Mesenchymal stem cell (in vitro differentiated cells and primary cell): ENCODE measurements around the gene SLC5A1.
A peak's percentile ranks its signal among the peaks of the same experiment; 100 is the strongest.

Source experiments
- DNase-seq: peaks from one replicate; pipeline ENCODE4 v3.0.0-alpha.2; 2013
- H2AFZ ChIP-seq: one replicate; pipeline ENCODE4 v1.6.1; 2013; ENCODE audit warnings: low read depth, mild to moderate bottlenecking, control low read depth, inconsistent platforms, low read length, moderate library complexity
- H2AK5ac ChIP-seq: 2 replicates; pipeline ENCODE4 v1.6.1; 2013; ENCODE audit warnings: low read length, moderate library complexity, mild to moderate bottlenecking, inconsistent platforms; ENCODE audit not compliant: severe bottlenecking
- H2BK120ac ChIP-seq: one replicate; pipeline ENCODE4 v1.6.1; 2013; ENCODE audit warnings: low read depth, mild to moderate bottlenecking, inconsistent platforms, low read length, moderate library complexity
- H2BK12ac ChIP-seq, 2 experiments: one replicate each; pipeline ENCODE4 v1.6.1; 2013; ENCODE audit warnings: inconsistent platforms in 2 of 2, low read length in 2 of 2, mild to moderate bottlenecking in 2 of 2, moderate library complexity in 2 of 2, control low read depth in 1 of 2
- H2BK15ac ChIP-seq: one replicate; pipeline ENCODE4 v1.6.1; 2013; ENCODE audit warnings: mild to moderate bottlenecking, low read depth, inconsistent platforms; ENCODE audit not compliant: poor library complexity, severe bottlenecking
- H2BK5ac ChIP-seq: 2 replicates; pipeline ENCODE4 v1.6.1; 2013; ENCODE audit warnings: low read depth, mild to moderate bottlenecking, low read length, control low read depth, inconsistent platforms; ENCODE audit not compliant: poor library complexity, severe bottlenecking
- H3K14ac ChIP-seq, 2 experiments: one replicate each; pipeline ENCODE4 v1.6.1; 2013; ENCODE audit warnings: inconsistent platforms in 2 of 2, low read length in 2 of 2, control low read depth in 1 of 2, mild to moderate bottlenecking in 1 of 2, moderate library complexity in 1 of 2
- H3K18ac ChIP-seq, 2 experiments: one replicate each; pipeline ENCODE4 v1.6.1; 2013; ENCODE audit warnings: inconsistent platforms in 2 of 2, low read length in 2 of 2, control low read depth in 1 of 2, low read depth in 1 of 2, mild to moderate bottlenecking in 1 of 2
- H3K23ac ChIP-seq, 2 experiments: one replicate each; pipeline ENCODE4 v1.6.1; 2013; ENCODE audit warnings: inconsistent platforms in 2 of 2, low read length in 2 of 2, mild to moderate bottlenecking in 2 of 2, moderate library complexity in 2 of 2, control low read depth in 1 of 2
- H3K27ac ChIP-seq: 2 replicates; pipeline ENCODE4 v1.5.1; 2013; ENCODE audit warnings: mild to moderate bottlenecking, moderate library complexity, low read length, control low read depth, inconsistent platforms; ENCODE audit not compliant: poor library complexity, severe bottlenecking
- H3K27me3 ChIP-seq, 2 experiments: 2 replicates each; pipeline versions ENCODE4 v1.6.1 to v1.7.0; 2013; ENCODE audit warnings: low read length in 2 of 2, mild to moderate bottlenecking in 2 of 2, moderate library complexity in 2 of 2, control low read depth in 1 of 2, inconsistent platforms in 1 of 2; ENCODE audit not compliant: control insufficient read depth in 1 of 2, insufficient read depth in 1 of 2
- H3K36me3 ChIP-seq, 2 experiments: 2 replicates each; pipeline versions ENCODE4 v1.6.1 to v1.7.0; 2013; ENCODE audit warnings: low read length in 2 of 2, control low read depth in 1 of 2, inconsistent platforms in 1 of 2, low read depth in 1 of 2, mild to moderate bottlenecking in 1 of 2; ENCODE audit not compliant: insufficient read depth in 2 of 2, control insufficient read depth in 1 of 2
- H3K4ac ChIP-seq, 2 experiments: one replicate each; pipeline ENCODE4 v1.6.1; 2013; ENCODE audit warnings: inconsistent platforms in 2 of 2, low read length in 2 of 2, mild to moderate bottlenecking in 2 of 2, moderate library complexity in 2 of 2, control low read depth in 1 of 2, low read depth in 1 of 2
- H3K4me1 ChIP-seq: 2 replicates; pipeline ENCODE4 v1.6.1; 2013; ENCODE audit warnings: low read depth, low read length, control low read depth; ENCODE audit not compliant: control insufficient read depth, insufficient read depth
- H3K4me2 ChIP-seq: 2 replicates; pipeline ENCODE4 v1.6.1; 2013; ENCODE audit warnings: low read length, mild to moderate bottlenecking, inconsistent platforms; ENCODE audit not compliant: poor library complexity, severe bottlenecking
- H3K4me3 ChIP-seq, 2 experiments: 2 replicates each; pipeline versions ENCODE4 v1.5.1 to v1.7.0; 2013; ENCODE audit warnings: low read length in 2 of 2, mild to moderate bottlenecking in 2 of 2, control low read depth in 1 of 2, low read depth in 1 of 2; ENCODE audit not compliant: insufficient read depth in 1 of 2
- H3K79me1 ChIP-seq: replicated peaks from 2 replicates; pipeline ENCODE4 v1.6.1; 2013; ENCODE audit warnings: mild to moderate bottlenecking, control low read depth, low read length, inconsistent platforms; ENCODE audit not compliant: poor library complexity, severe bottlenecking
- H3K9ac ChIP-seq: 2 replicates; pipeline ENCODE4 v1.7.0; 2013; ENCODE audit warnings: mild to moderate bottlenecking, low read length, moderate library complexity
- H3K9me3 ChIP-seq: 2 replicates; pipeline ENCODE4 v1.7.0; 2013; ENCODE audit warnings: mild to moderate bottlenecking, low read length; ENCODE audit not compliant: control insufficient read depth
- H4K8ac ChIP-seq: one replicate; pipeline ENCODE4 v1.6.1; 2013; ENCODE audit warnings: inconsistent platforms, mild to moderate bottlenecking, low read length, moderate library complexity
- H4K91ac ChIP-seq: one replicate; pipeline ENCODE4 v1.6.1; 2013; ENCODE audit warnings: mild to moderate bottlenecking, low read length, inconsistent platforms
- WGBS: methylation state at CpG from one replicate; pipeline ENCODE4 v1.1.7; 2013; ENCODE audit warnings: mixed read lengths; 5-methylcytosine and 5-hydroxymethylcytosine counted together

The SLC5A1 gene

DNA sequence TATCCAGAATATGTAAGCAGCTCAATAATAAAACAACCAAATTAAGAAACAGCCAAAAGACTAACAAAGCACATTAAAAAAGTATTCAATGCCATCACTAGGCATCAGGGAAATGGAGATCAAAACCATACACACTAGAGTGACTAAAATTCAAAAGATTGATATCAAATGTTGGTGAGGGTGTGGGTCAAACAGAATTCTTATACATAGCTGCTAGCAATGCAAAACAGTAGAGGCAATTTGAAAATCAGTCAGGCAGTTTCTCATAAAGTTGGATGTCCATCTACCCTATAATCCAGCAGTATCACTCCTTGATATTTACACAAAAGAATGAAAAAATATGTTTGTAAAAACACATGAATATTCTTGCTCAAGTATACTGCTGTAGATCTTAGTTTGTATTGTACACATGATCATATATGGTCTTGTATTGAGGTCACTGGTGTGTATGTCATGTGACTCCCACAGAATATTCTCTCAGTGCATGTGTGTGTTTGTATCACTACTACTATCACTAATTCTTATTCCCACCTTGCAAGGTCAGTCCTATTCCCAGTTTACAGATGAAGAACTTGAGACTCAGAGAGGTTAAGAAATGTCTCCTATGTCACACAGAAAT is 54.9 kb downstream of the SLC5A1 start:
- no peak overlapping the region for H3K4ac ChIP-seq
- no peak overlapping the region for H2BK5ac ChIP-seq
- H3K27ac ChIP-seq = no peak overlapping the region
- no peaks in the 10 kb centered on the region for H3K9me3 ChIP-seq
- H3K23ac ChIP-seq = no peak overlapping the region
- H3K9ac ChIP-seq = no peak overlapping the region
- no peak overlapping the region for H3K4me3 ChIP-seq
- no peaks in the 10 kb centered on the region for H3K4me1 ChIP-seq
- no peak overlapping the region for H2AK5ac ChIP-seq
- peaks cover 16 to 50% of the 10 kb centered on the region in 2 experiments for H3K27me3 ChIP-seq
- H4K91ac ChIP-seq = no peak overlapping the region
- H3K18ac ChIP-seq = no peak overlapping the region
- H2BK12ac ChIP-seq = no peak overlapping the region
- no peak overlapping the region for H2AFZ ChIP-seq
- no peaks in the 10 kb centered on the region for H3K36me3 ChIP-seq
- DNase-seq = no peak
- H2BK120ac ChIP-seq = no peak overlapping the region
- no peaks in the 10 kb centered on the region for H3K79me1 ChIP-seq
- no peak overlapping the region for H4K8ac ChIP-seq
- H3K4me2 ChIP-seq = no peak overlapping the region
- no peak overlapping the region for H3K14ac ChIP-seq
- no peak overlapping the region for H2BK15ac ChIP-seq

DNA sequence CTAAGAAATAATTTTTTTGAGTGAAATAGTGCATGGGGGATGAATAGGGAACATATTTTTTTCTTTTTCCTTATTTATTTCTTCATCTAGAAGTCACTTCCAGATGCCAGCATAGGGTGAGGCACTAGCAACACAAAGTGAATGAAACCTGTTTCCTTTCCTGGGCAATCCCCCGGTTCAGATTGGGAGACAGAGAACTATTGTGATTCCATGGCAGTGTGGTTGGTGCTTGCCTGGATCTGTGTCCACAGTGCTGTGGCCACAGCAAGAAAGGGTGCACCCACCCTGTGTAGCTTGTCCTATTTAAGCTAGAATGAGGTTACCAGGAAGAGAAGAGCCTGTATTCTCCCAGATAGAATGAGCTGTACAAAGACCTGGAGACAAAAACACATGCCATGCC is 57.6 kb downstream of the SLC5A1 start:
- no peak overlapping the region for H2BK15ac ChIP-seq
- H3K23ac ChIP-seq = no peak overlapping the region
- peak overlapping the region; percentile 29 for H3K4me2 ChIP-seq
- H3K27ac ChIP-seq = no peak overlapping the region
- no peak overlapping the region for H3K4me3 ChIP-seq
- H3K36me3 ChIP-seq = no peaks in the 10 kb centered on the region
- H2BK120ac ChIP-seq = no peak overlapping the region
- H4K91ac ChIP-seq = no peak overlapping the region
- H3K79me1 ChIP-seq = no peaks in the 10 kb centered on the region
- H3K14ac ChIP-seq = no peak overlapping the region
- no peak overlapping the region for H4K8ac ChIP-seq
- no peaks in the 10 kb centered on the region for H3K4me1 ChIP-seq
- no peak for DNase-seq
- H3K18ac ChIP-seq = no peak overlapping the region
- peaks cover 16 to 58% of the 10 kb centered on the region in 2 experiments for H3K27me3 ChIP-seq
- H3K4ac ChIP-seq = no peak overlapping the region
- H2AFZ ChIP-seq = no peak overlapping the region
- H3K9me3 ChIP-seq = no peaks in the 10 kb centered on the region
- H2BK5ac ChIP-seq = no peak overlapping the region
- no peak overlapping the region for H2BK12ac ChIP-seq
- no peak overlapping the region for H2AK5ac ChIP-seq
- 91% methylated on average over 1 of the region's 1 CpG for WGBS
- H3K9ac ChIP-seq = no peak overlapping the region

DNA sequence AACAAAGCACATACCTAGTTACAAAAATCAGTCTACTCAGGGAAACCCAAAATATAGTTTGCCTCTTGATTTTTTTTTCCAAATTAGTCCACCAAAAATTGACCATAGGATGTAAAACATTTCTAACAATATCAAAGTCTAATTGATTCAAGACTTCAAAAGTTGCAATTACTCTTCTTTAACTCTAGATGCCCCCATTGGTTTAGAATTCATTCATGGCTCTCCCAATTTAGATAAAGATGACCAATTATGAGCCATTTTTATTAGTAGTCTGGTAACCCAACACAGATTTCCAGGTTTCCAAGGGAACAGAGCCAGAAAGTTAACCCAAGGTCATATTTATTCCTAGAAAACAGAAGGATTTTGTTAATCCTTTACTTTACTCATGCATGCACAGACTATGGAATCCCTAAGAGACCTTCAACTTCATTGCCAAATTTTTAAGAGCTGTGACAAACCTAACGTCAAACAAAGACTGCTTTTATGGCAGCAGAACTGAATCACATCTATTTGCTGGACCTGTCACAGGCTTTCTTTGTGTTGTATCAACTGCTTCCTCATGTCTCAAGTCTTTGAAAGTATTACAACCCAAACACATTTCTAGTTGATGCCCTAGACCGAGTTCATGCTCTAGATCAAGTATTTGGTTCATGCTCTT is 60.7 kb downstream of the SLC5A1 start:
- no peak overlapping the region for H3K4ac ChIP-seq
- H2BK120ac ChIP-seq = no peak overlapping the region
- no peak overlapping the region for H2AFZ ChIP-seq
- no peaks in the 10 kb centered on the region for H3K4me1 ChIP-seq
- H2BK12ac ChIP-seq = no peak overlapping the region
- no peak overlapping the region for H2BK5ac ChIP-seq
- no peak overlapping the region for H3K4me3 ChIP-seq
- no peak overlapping the region for H4K8ac ChIP-seq
- H3K36me3 ChIP-seq = no peaks in the 10 kb centered on the region
- H3K23ac ChIP-seq = no peak overlapping the region
- 60% methylated on average over 2 of the region's 2 CpGs for WGBS
- no peak overlapping the region for H3K14ac ChIP-seq
- peak; percentile 6 for DNase-seq
- H3K9ac ChIP-seq = no peak overlapping the region
- peaks cover 16 to 38% of the 10 kb centered on the region in 2 experiments for H3K27me3 ChIP-seq
- no peak overlapping the region for H4K91ac ChIP-seq
- no peaks in the 10 kb centered on the region for H3K79me1 ChIP-seq
- no peaks in the 10 kb centered on the region for H3K9me3 ChIP-seq
- H2AK5ac ChIP-seq = no peak overlapping the region
- no peak overlapping the region for H3K18ac ChIP-seq
- no peak overlapping the region for H2BK15ac ChIP-seq
- H3K27ac ChIP-seq = no peak overlapping the region
- H3K4me2 ChIP-seq = no peak overlapping the region

DNA sequence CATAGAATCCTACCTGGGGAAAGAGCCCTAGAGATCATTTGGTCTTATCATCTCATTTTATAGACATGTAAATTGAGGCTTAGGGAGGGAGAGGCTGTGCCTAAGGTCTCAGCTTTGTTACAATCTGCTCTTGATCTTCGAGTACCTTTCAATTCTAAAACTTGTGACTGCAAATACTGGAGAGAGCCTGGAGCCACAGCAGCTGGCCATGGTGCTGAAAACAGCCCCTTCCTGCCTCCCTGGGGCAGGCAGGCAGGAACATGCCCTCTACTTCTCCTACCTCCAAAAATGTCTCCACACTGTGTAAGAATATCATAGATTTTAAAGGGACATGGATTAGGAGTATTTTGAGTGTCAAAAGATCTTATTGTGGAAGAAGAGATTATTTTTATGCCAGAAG is 63.9 kb downstream of the SLC5A1 start:
- no peak overlapping the region for H3K4me2 ChIP-seq
- no peak overlapping the region for H4K8ac ChIP-seq
- no peaks in the 10 kb centered on the region for H3K4me1 ChIP-seq
- H3K9ac ChIP-seq = no peak overlapping the region
- no peak overlapping the region for H2BK120ac ChIP-seq
- H2AFZ ChIP-seq = no peak overlapping the region
- WGBS = 29% methylated on average over 1 of the region's 1 CpG
- no peak overlapping the region for H3K14ac ChIP-seq
- no peak overlapping the region for H3K4me3 ChIP-seq
- no peaks in the 10 kb centered on the region for H3K79me1 ChIP-seq
- H3K18ac ChIP-seq = no peak overlapping the region
- H3K27ac ChIP-seq = no peak overlapping the region
- no peak overlapping the region for H2BK12ac ChIP-seq
- DNase-seq = no peak
- H4K91ac ChIP-seq = no peak overlapping the region
- no peak overlapping the region for H2BK5ac ChIP-seq
- H3K36me3 ChIP-seq = no peaks in the 10 kb centered on the region
- no peak overlapping the region for H2AK5ac ChIP-seq
- H3K4ac ChIP-seq = no peak overlapping the region
- H2BK15ac ChIP-seq = no peak overlapping the region
- H3K27me3 ChIP-seq = peaks cover 18 to 35% of the 10 kb centered on the region in 2 experiments
- no peak overlapping the region for H3K23ac ChIP-seq
- no peaks in the 10 kb centered on the region for H3K9me3 ChIP-seq
